ENCODE data around the gene MMP20. TPM values are rescaled to one million over a fixed set of nuclear protein-coding genes. Genes with fewer than 3 reads are reported as not detected.

The MMP20 gene
- total RNA-seq, 1 experiment from 2014 or later, result 0.30 TPM

DNA sequence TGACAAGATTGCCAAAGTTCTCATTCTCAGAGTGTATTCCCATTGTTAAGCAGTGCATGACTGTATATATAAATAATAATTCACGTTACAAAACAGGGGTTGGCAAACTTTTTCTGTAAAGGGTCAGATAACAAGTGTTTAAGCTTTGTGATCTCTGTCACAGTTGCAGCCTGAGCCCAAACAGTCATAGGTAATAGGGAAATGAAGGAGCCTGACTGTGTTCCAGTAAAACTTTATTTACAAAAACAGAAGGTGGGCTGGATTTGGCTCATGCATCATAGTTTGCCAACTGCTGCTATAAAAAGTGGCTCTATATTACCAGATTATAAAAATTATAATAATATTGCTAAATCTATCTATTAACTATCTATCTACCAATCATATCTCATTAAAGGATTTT lies 98.1 kb downstream of the MMP20 start:
- POLR2A ChIA-PET, result no interaction called here
- Histone ChIP-seq H3K9me2 (ENCODE audit: insufficient read depth) (no peaks in the 10 kb centered on the region), H3K27me3 (ENCODE audit: insufficient read depth, low read length) (no peaks in the 10 kb centered on the region), H3K4me2 (ENCODE audit: low read length) (no peak overlapping the region), H2AFZ (ENCODE audit: low read depth, low read length, poor library complexity, severe bottlenecking) (no peak overlapping the region), H3K36me3 (ENCODE audit: control insufficient read depth in 1 of 2, insufficient read depth in 2 of 2, low read length in 2 of 2) (no peaks in the 10 kb centered on the region), H4K20me1 (ENCODE audit: insufficient read depth) (no peaks in the 10 kb centered on the region), H3K79me2 (ENCODE audit: insufficient read depth, low read length) (no peaks in the 10 kb centered on the region), H3K9ac (ENCODE audit: low read length) (no peak overlapping the region), H3K4me1 (ENCODE audit: control insufficient read depth in 1 of 2, insufficient read depth in 2 of 2, low read length in 2 of 2) (peaks cover 2 to 24% of the 10 kb centered on the region in 2 experiments; a peak in 3 of 4 replicates), H3K9me3 (ENCODE audit: control insufficient read depth in 1 of 2, insufficient read depth in 1 of 2, low read depth in 1 of 2, low read length in 2 of 2) (no peaks in the 10 kb centered on the region), H3K27ac (ENCODE audit: low read depth, low read length) (no peak overlapping the region), H3K4me3 (replicated peaks in 1 of 2; ENCODE audit: low read depth in 1 of 2, low read length in 2 of 2) (no peak overlapping the region)
- ATAC-seq (no peak), DNase-seq (ENCODE audit: low read depth, low spot score) (no peak)
- RAD21 ChIA-PET (ENCODE audit: low non-redundant PET in 1 of 2, low total read pairs in 2 of 2, uncharacterized antibody in 2 of 2, unreplicated experiment in 2 of 2), result no interaction called here
- no TSS peak for BruUV-seq (replicated peaks)
- TF ChIP-seq YY1 (IDR thresholded peaks at IDR 0.05; ENCODE audit: extremely low read depth, insufficient replicate concordance, low read depth, low read length) (no peak), TCF7L2 (IDR thresholded peaks at IDR 0.05; ENCODE audit: borderline replicate concordance, extremely low read depth, insufficient read depth, insufficient read length) (no peak), CEBPB (IDR thresholded peaks at IDR 0.05; ENCODE audit: low read depth) (no peak), POLR2A (IDR thresholded peaks at IDR 0.05; ENCODE audit: borderline replicate concordance, extremely low read depth, insufficient read depth, insufficient read length) (no peak), SRF (IDR thresholded peaks at IDR 0.05; ENCODE audit: low read depth) (no peak), ELF1 (IDR thresholded peaks at IDR 0.05; ENCODE audit: borderline replicate concordance, low read depth) (no peak), ZNF274 (IDR thresholded peaks at IDR 0.05; ENCODE audit: low read depth, low read length) (no peak), POLR2AphosphoS5 (IDR thresholded peaks at IDR 0.05; ENCODE audit: low read depth, low read length) (no peak), FOSL1 (IDR thresholded peaks at IDR 0.05; ENCODE audit: low read depth) (no peak), EZH2 (IDR thresholded peaks at IDR 0.05) (no peak), EGR1 (IDR thresholded peaks at IDR 0.05; ENCODE audit: low read depth) (no peak), JUND (IDR thresholded peaks at IDR 0.05) (no peak), CBX3 (IDR thresholded peaks at IDR 0.05; ENCODE audit: low read depth) (no peak), SIN3A (IDR thresholded peaks at IDR 0.05; ENCODE audit: low read depth) (no peak)
- TF ChIP-seq, protein P1, sequence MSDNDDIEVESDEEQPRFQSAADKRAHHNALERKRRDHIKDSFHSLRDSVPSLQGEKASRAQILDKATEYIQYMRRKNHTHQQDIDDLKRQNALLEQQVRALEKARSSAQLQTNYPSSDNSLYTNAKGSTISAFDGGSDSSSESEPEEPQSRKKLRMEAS (IDR thresholded peaks at IDR 0.05), result no peak
- TF ChIP-seq, protein P2, sequence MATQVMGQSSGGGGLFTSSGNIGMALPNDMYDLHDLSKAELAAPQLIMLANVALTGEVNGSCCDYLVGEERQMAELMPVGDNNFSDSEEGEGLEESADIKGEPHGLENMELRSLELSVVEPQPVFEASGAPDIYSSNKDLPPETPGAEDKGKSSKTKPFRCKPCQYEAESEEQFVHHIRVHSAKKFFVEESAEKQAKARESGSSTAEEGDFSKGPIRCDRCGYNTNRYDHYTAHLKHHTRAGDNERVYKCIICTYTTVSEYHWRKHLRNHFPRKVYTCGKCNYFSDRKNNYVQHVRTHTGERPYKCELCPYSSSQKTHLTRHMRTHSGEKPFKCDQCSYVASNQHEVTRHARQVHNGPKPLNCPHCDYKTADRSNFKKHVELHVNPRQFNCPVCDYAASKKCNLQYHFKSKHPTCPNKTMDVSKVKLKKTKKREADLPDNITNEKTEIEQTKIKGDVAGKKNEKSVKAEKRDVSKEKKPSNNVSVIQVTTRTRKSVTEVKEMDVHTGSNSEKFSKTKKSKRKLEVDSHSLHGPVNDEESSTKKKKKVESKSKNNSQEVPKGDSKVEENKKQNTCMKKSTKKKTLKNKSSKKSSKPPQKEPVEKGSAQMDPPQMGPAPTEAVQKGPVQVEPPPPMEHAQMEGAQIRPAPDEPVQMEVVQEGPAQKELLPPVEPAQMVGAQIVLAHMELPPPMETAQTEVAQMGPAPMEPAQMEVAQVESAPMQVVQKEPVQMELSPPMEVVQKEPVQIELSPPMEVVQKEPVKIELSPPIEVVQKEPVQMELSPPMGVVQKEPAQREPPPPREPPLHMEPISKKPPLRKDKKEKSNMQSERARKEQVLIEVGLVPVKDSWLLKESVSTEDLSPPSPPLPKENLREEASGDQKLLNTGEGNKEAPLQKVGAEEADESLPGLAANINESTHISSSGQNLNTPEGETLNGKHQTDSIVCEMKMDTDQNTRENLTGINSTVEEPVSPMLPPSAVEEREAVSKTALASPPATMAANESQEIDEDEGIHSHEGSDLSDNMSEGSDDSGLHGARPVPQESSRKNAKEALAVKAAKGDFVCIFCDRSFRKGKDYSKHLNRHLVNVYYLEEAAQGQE (IDR thresholded peaks at IDR 0.05; ENCODE audit: low read depth), result no peak
- TF ChIP-seq, protein P3, sequence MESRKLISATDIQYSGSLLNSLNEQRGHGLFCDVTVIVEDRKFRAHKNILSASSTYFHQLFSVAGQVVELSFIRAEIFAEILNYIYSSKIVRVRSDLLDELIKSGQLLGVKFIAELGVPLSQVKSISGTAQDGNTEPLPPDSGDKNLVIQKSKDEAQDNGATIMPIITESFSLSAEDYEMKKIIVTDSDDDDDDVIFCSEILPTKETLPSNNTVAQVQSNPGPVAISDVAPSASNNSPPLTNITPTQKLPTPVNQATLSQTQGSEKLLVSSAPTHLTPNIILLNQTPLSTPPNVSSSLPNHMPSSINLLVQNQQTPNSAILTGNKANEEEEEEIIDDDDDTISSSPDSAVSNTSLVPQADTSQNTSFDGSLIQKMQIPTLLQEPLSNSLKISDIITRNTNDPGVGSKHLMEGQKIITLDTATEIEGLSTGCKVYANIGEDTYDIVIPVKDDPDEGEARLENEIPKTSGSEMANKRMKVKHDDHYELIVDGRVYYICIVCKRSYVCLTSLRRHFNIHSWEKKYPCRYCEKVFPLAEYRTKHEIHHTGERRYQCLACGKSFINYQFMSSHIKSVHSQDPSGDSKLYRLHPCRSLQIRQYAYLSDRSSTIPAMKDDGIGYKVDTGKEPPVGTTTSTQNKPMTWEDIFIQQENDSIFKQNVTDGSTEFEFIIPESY (IDR thresholded peaks at IDR 0.05; ENCODE audit: extremely low read depth, insufficient replicate concordance, low read length), result no peak
- TF ChIP-seq, protein P4, sequence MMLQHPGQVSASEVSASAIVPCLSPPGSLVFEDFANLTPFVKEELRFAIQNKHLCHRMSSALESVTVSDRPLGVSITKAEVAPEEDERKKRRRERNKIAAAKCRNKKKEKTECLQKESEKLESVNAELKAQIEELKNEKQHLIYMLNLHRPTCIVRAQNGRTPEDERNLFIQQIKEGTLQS (IDR thresholded peaks at IDR 0.05), result no peak
- intact Hi-C loops (cut with micrococcal nuclease), result no loop called here
- CTCF ChIA-PET, result interaction anchor here (1.3 kb wide), 1 partner anchor 9 kb away, joined by 4 read pairs; no protein-coding TSS in a partner anchor
